RWPE2 (cell line): ENCODE data around the gene PLEKHA8.
A peak's percentile ranks its signal among the peaks of the same experiment; 100 is the strongest.

Experiments used
- ATAC-seq: fragments of 200-7000 bp; cut with Tn5 transposase; 3 replicates; pipeline ENCODE4 v1.9.1; 2021; ENCODE audit warnings: low read depth
- DNase-seq: peaks from one replicate; pipeline ENCODE4 v3.0.0-alpha.2; 2020; ENCODE audit warnings: low spot score
- H3K27ac ChIP-seq: fragments of 450-650 bp; 2 replicates; pipeline ENCODE4 v1.5.1; 2017; ENCODE audit warnings: mild to moderate bottlenecking; ENCODE audit not compliant: poor library complexity, severe bottlenecking
- H3K27me3 ChIP-seq: fragments of 250-450 bp; sonication (Bioruptor Pico); 2 replicates; pipeline ENCODE4 v1.5.1; 2021; ENCODE audit warnings: mild to moderate bottlenecking, moderate library complexity; ENCODE audit not compliant: insufficient read depth, poor library complexity, severe bottlenecking
- H3K36me3 ChIP-seq: fragments of 250-450 bp; sonication (Bioruptor Pico); 2 replicates; pipeline ENCODE4 v1.5.1; 2020; ENCODE audit warnings: low read depth, mild to moderate bottlenecking, moderate library complexity
- H3K4me1 ChIP-seq: fragments of 250-450 bp; sonication (Bioruptor Pico); 2 replicates; pipeline ENCODE4 v1.5.1; 2021; ENCODE audit warnings: mild to moderate bottlenecking, moderate library complexity; ENCODE audit not compliant: insufficient read depth, poor library complexity, severe bottlenecking
- H3K4me3 ChIP-seq: fragments of 250-450 bp; sonication (Bioruptor Pico); 2 replicates; pipeline ENCODE4 v1.5.1; 2021; ENCODE audit warnings: mild to moderate bottlenecking, moderate library complexity; ENCODE audit not compliant: severe bottlenecking
- H3K9me3 ChIP-seq: fragments of 250-450 bp; sonication (Bioruptor Pico); 2 replicates; pipeline ENCODE4 v1.5.1; 2021; ENCODE audit warnings: mild to moderate bottlenecking, moderate library complexity; ENCODE audit not compliant: severe bottlenecking
- CTCF ChIP-seq: fragments of 450-650 bp; IDR thresholded peaks from one replicate; pipeline ENCODE4 v1.5.1; 2017; ENCODE audit warnings: mild to moderate bottlenecking, moderate library complexity; ENCODE audit not compliant: poor library complexity, severe bottlenecking

PLEKHA8 gene

DNA sequence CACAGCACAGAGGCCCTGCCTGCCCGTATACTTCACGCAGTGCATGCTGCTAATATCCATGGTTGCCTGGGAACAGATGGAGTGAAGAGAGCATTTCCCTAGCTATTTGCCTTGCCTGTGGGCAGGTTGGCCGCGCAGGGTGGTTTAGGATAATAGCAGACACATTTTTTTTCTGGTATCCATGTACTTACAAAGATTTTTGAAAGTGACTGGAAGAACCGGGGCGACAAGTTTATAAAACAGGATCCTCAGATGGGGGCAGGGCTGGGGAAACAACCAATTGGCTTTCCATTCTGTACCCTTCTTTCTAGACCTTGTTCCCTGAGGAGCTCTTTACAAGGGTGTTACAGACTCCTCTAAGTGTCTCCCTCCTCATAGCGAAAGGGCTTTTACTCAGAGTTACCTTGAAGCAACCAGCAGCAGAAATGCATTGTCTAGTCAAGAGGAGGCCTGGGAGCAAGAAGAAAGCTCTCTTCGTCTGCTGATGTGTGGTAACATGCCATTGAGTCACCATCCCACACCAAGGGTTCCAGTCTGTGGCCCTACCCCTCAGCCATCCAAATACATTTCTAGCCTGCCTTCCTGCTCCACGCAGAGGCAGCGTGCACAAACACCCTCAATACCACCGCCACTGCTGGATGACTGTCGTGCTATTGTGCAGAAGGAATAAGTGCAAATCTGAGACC lies 138.1 kb downstream of the PLEKHA8 start:
- H3K27ac ChIP-seq: peak overlapping the region; percentile 94

DNA sequence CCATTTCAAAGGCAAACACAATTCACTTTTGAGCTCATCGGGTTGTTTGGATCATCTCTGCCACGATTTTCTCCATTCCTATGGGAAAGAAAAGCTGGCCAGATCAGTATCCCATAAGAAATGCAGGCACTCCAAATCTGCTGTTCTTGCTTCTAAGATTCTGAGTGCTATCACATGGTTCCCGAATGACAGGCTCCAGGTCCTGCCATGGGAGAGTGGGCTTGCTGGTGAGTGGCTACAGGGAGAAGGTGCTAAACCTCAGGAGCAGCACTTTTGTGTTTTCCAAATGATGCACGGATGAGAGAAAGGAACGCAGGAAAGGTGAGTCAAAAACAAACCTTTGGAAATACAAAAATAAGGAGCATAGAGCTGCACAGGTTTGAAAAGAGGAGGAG lies 138.6 kb downstream of the PLEKHA8 start:
- H3K27ac ChIP-seq: peak overlapping the region; percentile 94
- H3K4me3 ChIP-seq: no peak overlapping the region
- DNase-seq (no peak), ATAC-seq (no peak)
- no peaks in the 10 kb centered on the region for H3K36me3 ChIP-seq
- H3K9me3 ChIP-seq: no peaks in the 10 kb centered on the region
- no peak for TF ChIP-seq CTCF
- H3K27me3 ChIP-seq: no peaks in the 10 kb centered on the region
- H3K4me1 ChIP-seq: peaks cover 63% of the 10 kb centered on the region

More for the DNA sequence above, 138.1 kb downstream of the PLEKHA8 start:
- Histone ChIP-seq H3K4me3 (no peak overlapping the region), H3K9me3 (no peaks in the 10 kb centered on the region), H3K27me3 (no peaks in the 10 kb centered on the region), H3K4me1 (peaks cover 58% of the 10 kb centered on the region), H3K36me3 (no peaks in the 10 kb centered on the region)
- DNase-seq (no peak), ATAC-seq (peak; percentile 7; the same call in 2 of the 3 replicates)
- peak; percentile 12 for TF ChIP-seq CTCF

- no peak for DNase-seq
- Histone ChIP-seq H3K4me3 (no peak overlapping the region), H3K4me1 (peaks cover 66% of the 10 kb centered on the region), H3K36me3 (no peaks in the 10 kb centered on the region), H3K27ac (no peak overlapping the region), H3K27me3 (no peaks in the 10 kb centered on the region), H3K9me3 (no peaks in the 10 kb centered on the region)
- no peak for TF ChIP-seq CTCF
- ATAC-seq: no peak
Observed at GRCh38 chr7:30167901-30168300, 139.7 kb downstream of the PLEKHA8 start.

GRCh38 chr7:30168835-30169573 lies 140.8 kb downstream of the PLEKHA8 start:
- peak; percentile 54 for ATAC-seq

More at GRCh38 chr7:30168835-30169573, 140.8 kb downstream of the PLEKHA8 start:
- Histone ChIP-seq H3K27ac (no peak overlapping the region), H3K9me3 (no peaks in the 10 kb centered on the region), H3K27me3 (no peaks in the 10 kb centered on the region), H3K36me3 (no peaks in the 10 kb centered on the region), H3K4me1 (peaks cover 55% of the 10 kb centered on the region), H3K4me3 (no peak overlapping the region)
- DNase-seq: no peak
- no peak for TF ChIP-seq CTCF
